Activated CD4-positive, alpha-beta T cell treated with anti-CD3 and anti-CD28 coated beads for 36 hours (primary cell): ENCODE data around the gene PDPK1. TPM values are rescaled to one million over a fixed set of nuclear protein-coding genes. Genes with fewer than 3 reads are reported as not detected.
A peak's percentile ranks its signal among the peaks of the same experiment; 100 is the strongest.

Source experiments
- ATAC-seq: fragments of 200-7000 bp; cut with Tn5 transposase; one replicate; pipeline ENCODE4 v1.10.0; 2021; ENCODE audit warnings: mild to moderate bottlenecking, moderate library complexity
- CTCF ChIA-PET: fragments of 350-600 bp; sonication (Branson Sonifier 250); formaldehyde crosslinking; loops from one replicate; lab custom pipeline; 2021; ENCODE audit warnings: antibody characterized with exemption; lab: Charles Lee
- POLR2A ChIA-PET: fragments of 350-600 bp; sonication (Branson Sonifier 250); formaldehyde crosslinking; loops from one replicate; lab custom pipeline; 2021; ENCODE audit warnings: antibody characterized with exemption, inconsistent platforms; lab: Charles Lee
- DNase-seq: peaks from one replicate; pipeline ENCODE4 v3.0.0-alpha.2; 2020
- H3K27ac Mint-ChIP-seq: one replicate; pipeline ENCODE4 v1.8.0; 2021; ENCODE audit warnings: mixed read lengths
- H3K27me3 Mint-ChIP-seq: one replicate; pipeline ENCODE4 v1.8.0; 2021; ENCODE audit warnings: mixed read lengths
- H3K36me3 Mint-ChIP-seq: one replicate; pipeline ENCODE4 v1.8.0; 2021; ENCODE audit warnings: low read depth, mixed read lengths
- H3K4me1 Mint-ChIP-seq: one replicate; pipeline ENCODE4 v1.8.0; 2021; ENCODE audit warnings: mixed read lengths
- H3K4me3 Mint-ChIP-seq: one replicate; pipeline ENCODE4 v1.8.0; 2021; ENCODE audit warnings: mild to moderate bottlenecking, moderate library complexity, mixed read lengths
- H3K9me3 Mint-ChIP-seq: one replicate; pipeline ENCODE4 v1.8.0; 2021; ENCODE audit warnings: low read depth, mixed read lengths
- intact Hi-C, 2 experiments: fragments of 100-400 bp; cut with DNase I in 1 of 2; cut with micrococcal nuclease in 1 of 2; formaldehyde crosslinking; loops; one replicate each; pipeline versions ENCODE4 v1.14.2 to v1.15.1; 2022 to 2024; cut with DNase I, micrococcal nuclease
- total RNA-seq, 2 experiments: library from RNA; stranded (reverse); gene quantifications; one replicate each; pipeline ENCODE4 v1.2.3, GENCODE V29; 2021

Gene PDPK1
- total RNA-seq, 2 experiments from 2014 or later, result 30.4 to 34.5 TPM

- no peak for DNase-seq
- H3K4me3 Mint-ChIP-seq, result no peak overlapping the region
- no peak for ATAC-seq
- POLR2A ChIA-PET, result interaction anchor here (0.6 kb wide), 1 partner anchor 1711 kb away, joined by 3 read pairs; no protein-coding TSS in a partner anchor
- H3K27ac Mint-ChIP-seq, result no peak overlapping the region
- H3K27me3 Mint-ChIP-seq, result no peaks in the 10 kb centered on the region
- no peaks in the 10 kb centered on the region for H3K9me3 Mint-ChIP-seq
- CTCF ChIA-PET, result interaction anchor here (2.5 kb wide), 1 partner anchor 17 kb away, joined by 11 read pairs; no protein-coding TSS in a partner anchor
- peaks cover 55% of the 10 kb centered on the region for H3K4me1 Mint-ChIP-seq
- intact Hi-C loops, result loop anchor here in 1 of 2 experiments (10.0 kb wide), 1 partner anchor 523 kb away; no protein-coding TSS in a partner anchor
- H3K36me3 Mint-ChIP-seq, result peaks cover 17% of the 10 kb centered on the region
These were observed 19.7 kb upstream of the PDPK1 start for GRCh38 chr16:2517954-2518605.

GRCh38 chr16:2518823-2519710 lies 18.8 kb upstream of the PDPK1 start:
- Mint-ChIP-seq H3K36me3 (peaks cover 21% of the 10 kb centered on the region), H3K27me3 (no peaks in the 10 kb centered on the region), H3K9me3 (no peaks in the 10 kb centered on the region), H3K4me1 (peaks cover 56% of the 10 kb centered on the region), H3K4me3 (peak overlapping the region; percentile 80), H3K27ac (peak overlapping the region; percentile 82)
- ChIA-PET CTCF (interaction anchor here (2.5 kb wide), 1 partner anchor 18 kb away, joined by 11 read pairs; no protein-coding TSS in a partner anchor), POLR2A (no interaction called here)
- ATAC-seq, result no peak
- DNase-seq, result no peak
- intact Hi-C loops, result loop anchor here in 1 of 2 experiments (10.0 kb wide), 1 partner anchor 524 kb away; no protein-coding TSS in a partner anchor

GRCh38 chr16:2519711-2520080 lies 18.1 kb upstream of the PDPK1 start:
- no peak for DNase-seq
- peaks cover 24% of the 10 kb centered on the region for H3K36me3 Mint-ChIP-seq
- ChIA-PET POLR2A (interaction anchor here (1.1 to 1.5 kb wide), 3 partner anchors 10 to 25 kb away, joined by 3 to 8 read pairs (median 5); partner anchors contain the start of gene CEMP1), CTCF (interaction anchor here (0.6 to 2.5 kb wide), 5 partner anchors 9 to 182 kb away, joined by 3 to 11 read pairs (median 3); partner anchors contain the start of gene CEMP1)
- H3K27me3 Mint-ChIP-seq, result no peaks in the 10 kb centered on the region
- peaks cover 54% of the 10 kb centered on the region for H3K4me1 Mint-ChIP-seq
- ATAC-seq, result no peak
- intact Hi-C loops, result loop anchor here (1.0 to 10.0 kb wide), 6 partner anchors 12 to 525 kb away; partner anchors contain the start of genes CCNF (in 1 of the 2), CEMP1 (in 1 of the 2) and RNPS1 (in 1 of the 2)
- H3K4me3 Mint-ChIP-seq, result peak overlapping the region; percentile 80
- no peaks in the 10 kb centered on the region for H3K9me3 Mint-ChIP-seq
- H3K27ac Mint-ChIP-seq, result peak overlapping the region; percentile 82

GRCh38 chr16:2520097-2520783 lies 17.6 kb upstream of the PDPK1 start, which contains the start of gene AMDHD2:
AMDHD2 (plus strand) TSS chr16:2520371; CDS start chr16:2520459, 88 bp downstream.
- H3K27me3 Mint-ChIP-seq, result no peaks in the 10 kb centered on the region
- intact Hi-C loops, result loop anchor here (1.0 kb wide), 5 partner anchors 11 to 252 kb away; partner anchors contain the start of genes CCNF (in 1 of the 2), CEMP1 (in 1 of the 2) and RNPS1 (in 1 of the 2)
- H3K4me1 Mint-ChIP-seq, result peaks cover 52% of the 10 kb centered on the region
- ATAC-seq, result peak; percentile 77
- peak; percentile 95 for DNase-seq
- H3K36me3 Mint-ChIP-seq, result peaks cover 26% of the 10 kb centered on the region
- H3K4me3 Mint-ChIP-seq, result peak within 1 kb of the TSS; percentile 80
- H3K27ac Mint-ChIP-seq, result peak within 1 kb of the TSS; percentile 89
- no peaks in the 10 kb centered on the region for H3K9me3 Mint-ChIP-seq
- ChIA-PET POLR2A (interaction anchor here (0.6 to 1.5 kb wide), 4 partner anchors 9 to 365 kb away, joined by 3 to 8 read pairs (median 4); partner anchors contain the start of genes CEMP1 and TRAF7), CTCF (interaction anchor here (0.6 to 2.5 kb wide), 5 partner anchors 8 to 182 kb away, joined by 3 to 11 read pairs (median 3); partner anchors contain the start of gene CEMP1)

- H3K4me1 Mint-ChIP-seq, result peaks cover 45% of the 10 kb centered on the region
- H3K36me3 Mint-ChIP-seq, result peaks cover 26% of the 10 kb centered on the region
- intact Hi-C loops, result loop anchor here (1.0 kb wide), 5 partner anchors 10 to 253 kb away; partner anchors contain the start of genes CCNF (in 1 of the 2), CEMP1 (in 1 of the 2) and RNPS1 (in 1 of the 2)
- ChIA-PET POLR2A (interaction anchor here (1.1 to 1.5 kb wide), 3 partner anchors 8 to 23 kb away, joined by 3 to 8 read pairs (median 5); partner anchors contain the start of gene CEMP1), CTCF (interaction anchor here (1.6 kb wide), 1 partner anchor 10 kb away, joined by 3 read pairs; the partner anchor contains the start of gene CEMP1)
- peak overlapping the region; percentile 89 for H3K27ac Mint-ChIP-seq
- DNase-seq (peak; percentile 67), ATAC-seq (peak; percentile 43)
- H3K4me3 Mint-ChIP-seq, result peak overlapping the region; percentile 80
- no peaks in the 10 kb centered on the region for H3K9me3 Mint-ChIP-seq
- no peaks in the 10 kb centered on the region for H3K27me3 Mint-ChIP-seq
These were observed 16.9 kb upstream of the PDPK1 start for GRCh38 chr16:2520784-2521531.

- intact Hi-C loops, result no loop called here
- Mint-ChIP-seq H3K36me3 (peaks cover 22% of the 10 kb centered on the region), H3K27ac (no peak overlapping the region), H3K4me1 (peaks cover 22% of the 10 kb centered on the region), H3K4me3 (no peak overlapping the region), H3K9me3 (no peaks in the 10 kb centered on the region), H3K27me3 (no peaks in the 10 kb centered on the region)
- POLR2A ChIA-PET, result no interaction called here
- DNase-seq (no peak), ATAC-seq (no peak)
- CTCF ChIA-PET, result interaction anchor here (0.7 kb wide), 3 partner anchors 299 to 776 kb away, joined by 3 to 5 read pairs (median 4); no protein-coding TSS in a partner anchor
These were observed 14.0 kb upstream of the PDPK1 start for GRCh38 chr16:2523801-2524231.

GRCh38 chr16:2524339-2524938 lies 13.4 kb upstream of the PDPK1 start:
- no peaks in the 10 kb centered on the region for H3K9me3 Mint-ChIP-seq
- DNase-seq (no peak), ATAC-seq (no peak)
- CTCF ChIA-PET, result interaction anchor here (0.7 kb wide), 2 partner anchors 298 to 330 kb away, joined by 3 to 5 read pairs; no protein-coding TSS in a partner anchor
- H3K27me3 Mint-ChIP-seq, result no peaks in the 10 kb centered on the region
- H3K36me3 Mint-ChIP-seq, result peaks cover 20% of the 10 kb centered on the region
- peak overlapping the region; percentile 19 for H3K27ac Mint-ChIP-seq
- peaks cover 18% of the 10 kb centered on the region for H3K4me1 Mint-ChIP-seq
- POLR2A ChIA-PET, result no interaction called here
- no peak overlapping the region for H3K4me3 Mint-ChIP-seq
- intact Hi-C loops, result no loop called here

- Mint-ChIP-seq H3K27ac (no peak overlapping the region), H3K36me3 (peaks cover 15% of the 10 kb centered on the region), H3K4me3 (no peak overlapping the region), H3K9me3 (no peaks in the 10 kb centered on the region), H3K4me1 (peaks cover 11% of the 10 kb centered on the region), H3K27me3 (no peaks in the 10 kb centered on the region)
- intact Hi-C loops, result no loop called here
- DNase-seq (no peak), ATAC-seq (no peak)
- ChIA-PET POLR2A (no interaction called here), CTCF (no interaction called here)
These were observed 11.7 kb upstream of the PDPK1 start for GRCh38 chr16:2526135-2526534.

- no peaks in the 10 kb centered on the region for H3K27me3 Mint-ChIP-seq
- H3K4me1 Mint-ChIP-seq, result peaks cover 12% of the 10 kb centered on the region
- DNase-seq (no peak), ATAC-seq (no peak)
- ChIA-PET CTCF (no interaction called here), POLR2A (no interaction called here)
- no peak overlapping the region for H3K27ac Mint-ChIP-seq
- intact Hi-C loops, result no loop called here
- H3K9me3 Mint-ChIP-seq, result no peaks in the 10 kb centered on the region
- peaks cover 13% of the 10 kb centered on the region for H3K36me3 Mint-ChIP-seq
- no peak overlapping the region for H3K4me3 Mint-ChIP-seq
These were observed 10.6 kb upstream of the PDPK1 start for GRCh38 chr16:2527071-2527783.
